ENCODE measurements around the gene CCZ1.
"Not testable (repeated sequence)": the region's sequence is repeated elsewhere in the genome, so short reads cannot be mapped to it uniquely, and the experiment has no call there.

CCZ1 gene

GRCh38 chr7:5934945-5935450, 36.5 kb downstream of the CCZ1 start:
- not testable (repeated sequence) for H3K27ac ChIP-seq

GRCh38 chr7:5963205-5963604, 64.7 kb downstream of the CCZ1 start:
- not testable (repeated sequence) for H3K27ac ChIP-seq

GRCh38 chr7:5963810-5964209, 65.3 kb downstream of the CCZ1 start:
- not testable (repeated sequence) for H3K27ac ChIP-seq

GRCh38 chr7:5970347-5970911, 71.9 kb downstream of the CCZ1 start, which contains the start of gene RSPH10B:
RSPH10B (minus strand) TSS chr7:5970689; CDS start chr7:5967116, 3,573 bp downstream.
- not testable (repeated sequence) for H3K27ac ChIP-seq

GRCh38 chr7:5973580-5973979, 75.0 kb downstream of the CCZ1 start:
- H3K27ac ChIP-seq = not testable (repeated sequence)
